Ishikawa (cell line): ENCODE data around the gene RRAGD.

ENCODE experiments used
- CEBPB ChIP-seq: IDR thresholded peaks from 2 replicates; pipeline ENCODE4 v1.6.1; 2012
- CREB1 ChIP-seq: IDR thresholded peaks from 2 replicates; pipeline ENCODE4 v1.6.1; 2012; ENCODE audit warnings: low read depth
- EP300 ChIP-seq: IDR thresholded peaks from 2 replicates; pipeline ENCODE4 v1.6.1; 2012; ENCODE audit warnings: borderline replicate concordance
- FOXM1 ChIP-seq: IDR thresholded peaks from 2 replicates; pipeline ENCODE4 v1.6.1; 2012; ENCODE audit warnings: low read depth, borderline replicate concordance
- MAX ChIP-seq: IDR thresholded peaks from 2 replicates; pipeline ENCODE4 v1.6.1; 2012
- RAD21 ChIP-seq: IDR thresholded peaks from 2 replicates; pipeline ENCODE4 v1.6.1; 2012; ENCODE audit warnings: low read depth
- REST ChIP-seq: IDR thresholded peaks from 2 replicates; pipeline ENCODE4 v1.6.1; 2012; ENCODE audit warnings: low read depth, mild to moderate bottlenecking
- TAF1 ChIP-seq: IDR thresholded peaks from 2 replicates; pipeline ENCODE4 v1.6.1; 2012; ENCODE audit warnings: low read depth, mild to moderate bottlenecking
- TCF12 ChIP-seq: IDR thresholded peaks from 2 replicates; pipeline ENCODE4 v1.6.1; 2012; ENCODE audit warnings: low read depth
- YY1 ChIP-seq: IDR thresholded peaks from 2 replicates; pipeline ENCODE4 v1.6.1; 2012; ENCODE audit warnings: low read depth
- ZBTB7A ChIP-seq: IDR thresholded peaks from 2 replicates; pipeline ENCODE4 v1.6.1; 2012; ENCODE audit warnings: low read depth

DNA sequence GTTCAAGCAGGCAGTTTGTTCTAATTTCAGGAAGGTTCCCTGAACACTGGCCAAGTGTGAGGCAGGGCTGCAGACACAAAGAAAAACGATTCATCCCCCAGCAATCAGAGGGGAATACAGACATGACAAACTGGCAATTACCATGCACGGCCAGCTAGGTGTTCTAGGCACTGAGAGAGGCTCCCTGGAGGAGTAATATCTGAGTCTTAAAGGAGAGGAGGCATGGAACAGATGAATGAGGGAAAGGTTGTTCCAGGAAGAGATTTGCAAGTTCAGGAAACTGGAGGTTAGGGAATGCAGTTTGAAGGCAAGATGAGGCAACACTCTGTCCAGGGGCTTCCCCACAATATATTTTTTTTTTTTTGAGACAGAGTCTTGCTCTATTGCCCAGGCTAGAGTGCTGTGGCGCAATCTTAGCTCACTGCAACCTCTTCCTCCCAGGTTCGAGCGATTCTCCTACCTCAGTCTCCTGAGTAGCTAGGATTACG, 11.1 kb downstream of the RRAGD start:
- TF ChIP-seq ZBTB7A (no peak), TCF12 (no peak), CREB1 (no peak), YY1 (no peak), RAD21 (no peak), REST (no peak), EP300 (no peak), CEBPB (no peak), TAF1 (no peak), FOXM1 (no peak), MAX (no peak)
